NCI-H1092 treated with DMSO at 0.1 percent for 48 hours (cell line): ENCODE measurements around the gene PBOV1.

Experiments
- DNase-seq: peaks from one replicate; lab custom pipeline; 2025; lab: John Stamatoyannopoulos, UW

The PBOV1 gene

GRCh38 chr6:138218449-138218848, at the start of gene PBOV1:
Gene PBOV1 (minus strand): TSS chr6:138218491. CDS start chr6:138218395, 96 bp downstream.
- DNase-seq, result no peak

DNA sequence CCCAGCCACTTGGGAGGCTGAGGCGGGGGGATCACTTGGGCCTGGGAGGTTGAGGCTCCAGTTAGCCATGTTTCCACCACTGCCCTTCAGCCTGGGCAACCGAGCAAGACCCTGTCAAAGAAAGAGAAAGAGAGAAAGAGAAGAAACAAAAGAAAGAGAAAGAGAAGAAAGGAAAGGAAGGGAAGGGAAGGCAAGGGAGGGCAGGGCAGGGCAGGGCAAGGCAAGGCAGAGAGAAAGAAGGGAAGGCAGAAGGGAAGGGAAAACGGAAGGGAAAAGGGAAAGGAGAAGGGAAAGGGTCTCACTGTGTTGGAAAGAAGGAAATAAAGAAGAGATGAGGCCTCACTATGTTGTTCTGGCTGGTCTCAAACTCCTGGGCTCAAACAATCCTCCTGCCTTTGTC, 47.8 kb upstream of the PBOV1 start:
- DNase-seq, result no peak

- DNase-seq, result no peak
These were observed 46.1 kb upstream of the PBOV1 start for GRCh38 chr6:138264372-138264880.

- no peak for DNase-seq
These were observed 45.7 kb upstream of the PBOV1 start for GRCh38 chr6:138263963-138264362.

DNA sequence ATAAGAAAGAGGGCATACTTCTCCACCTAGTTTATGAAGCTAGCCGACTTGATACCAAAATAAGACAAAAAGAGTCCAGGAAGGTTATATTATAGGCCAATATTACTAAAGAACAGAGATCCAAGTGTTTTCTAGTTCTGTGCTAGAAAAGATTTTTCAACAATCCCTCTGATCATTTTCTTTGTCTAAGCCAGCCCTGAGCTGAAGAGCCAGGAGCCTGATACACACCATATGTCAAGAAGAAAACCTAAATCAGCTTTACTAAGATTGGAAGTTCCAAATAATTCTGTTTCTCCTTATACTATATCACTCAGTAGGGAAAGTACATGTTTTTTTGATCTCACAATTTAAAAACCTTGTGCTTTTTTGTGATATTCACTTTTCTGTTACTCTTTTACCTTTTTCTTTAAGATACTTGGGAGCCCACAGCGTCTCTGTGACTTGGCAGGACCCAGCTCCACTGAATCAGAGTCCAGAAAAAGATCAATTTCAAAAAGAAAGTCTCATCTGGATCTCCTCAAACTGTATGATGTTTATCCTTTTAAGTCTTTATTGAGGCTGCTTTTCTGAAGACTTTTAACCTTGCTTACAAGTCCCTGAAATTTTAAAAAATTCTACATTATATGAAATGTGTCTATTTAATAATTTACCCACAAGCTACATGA, 43.0 kb upstream of the PBOV1 start:
- no peak for DNase-seq

DNA sequence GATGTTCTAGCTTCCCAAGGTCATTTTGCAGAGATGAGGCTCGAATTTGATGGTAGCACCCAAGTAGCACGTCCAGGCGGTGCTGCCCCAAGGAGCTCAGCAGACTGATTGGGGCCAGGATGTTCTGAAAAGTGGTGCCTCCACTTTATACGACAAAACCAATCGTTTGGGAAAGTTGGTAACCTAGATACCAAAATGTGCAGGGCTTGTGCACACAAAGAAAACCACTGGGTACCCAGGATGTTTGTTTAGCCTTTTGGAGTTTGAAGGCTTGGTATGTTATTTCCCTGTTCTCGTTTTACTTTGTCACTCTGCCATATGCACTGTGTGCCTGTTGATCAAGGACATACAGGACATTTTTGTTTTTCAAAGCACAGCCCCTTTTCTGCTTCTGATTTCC, 40.7 kb upstream of the PBOV1 start:
- DNase-seq, result no peak

DNA sequence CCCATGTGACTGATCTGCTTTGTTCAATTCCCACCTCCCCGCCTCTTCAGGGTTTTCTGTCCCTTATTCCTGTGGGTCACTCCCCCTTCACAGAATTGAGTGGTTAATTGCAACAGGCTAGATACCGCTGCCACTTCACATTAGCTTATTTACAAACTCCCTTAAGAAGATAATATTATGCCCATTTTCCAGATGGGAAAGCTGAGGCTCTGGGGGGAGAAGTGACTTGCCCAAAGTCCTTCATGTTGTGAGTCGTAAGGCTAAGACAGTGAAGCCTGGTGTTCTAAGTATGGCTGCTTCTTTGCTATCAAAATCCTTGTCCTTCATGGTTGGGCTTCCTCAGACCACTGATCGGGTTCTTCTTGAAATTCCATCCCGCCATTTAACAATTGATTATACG, 39.9 kb upstream of the PBOV1 start:
- no peak for DNase-seq

DNA sequence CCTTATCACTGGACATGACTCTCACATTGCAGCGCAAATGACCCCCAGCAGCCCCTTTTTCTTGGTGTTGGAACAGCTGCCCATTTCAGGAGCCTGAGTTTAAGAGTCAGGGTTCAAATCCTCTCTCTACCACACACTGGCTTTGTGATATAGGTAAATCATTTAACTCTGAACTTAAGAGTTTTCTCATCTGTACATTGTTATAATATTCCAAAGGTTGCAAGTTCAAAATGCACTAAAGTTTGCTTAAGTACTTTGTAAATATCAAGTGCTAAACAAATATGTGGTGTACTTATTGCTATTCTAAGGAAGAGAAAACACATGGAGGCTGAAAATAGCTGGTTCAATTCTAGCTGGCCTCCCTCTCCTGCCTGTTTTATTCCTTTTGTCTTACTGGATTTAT, 39.3 kb upstream of the PBOV1 start:
- DNase-seq, result no peak

GRCh38 chr6:138255443-138255842, 37.2 kb upstream of the PBOV1 start:
- DNase-seq, result no peak

DNA sequence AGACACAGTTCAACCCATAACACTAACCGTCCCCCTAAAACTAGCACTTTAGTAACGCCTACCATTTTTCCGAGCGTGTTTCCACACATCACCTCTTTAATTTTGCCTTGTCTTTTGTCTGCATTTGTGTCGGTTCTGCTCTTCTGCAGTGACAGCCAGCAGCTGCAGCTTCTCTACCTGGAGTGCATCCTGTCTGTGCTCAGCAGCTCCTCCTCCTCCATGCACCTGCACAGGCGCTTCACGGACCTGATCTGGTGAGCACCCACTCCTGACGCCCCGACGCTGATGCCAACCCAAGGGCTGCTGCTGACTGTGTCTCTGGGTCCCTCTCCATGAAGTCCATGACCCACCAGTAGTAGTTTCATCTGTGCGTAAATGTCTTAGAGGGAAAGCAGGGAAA, 35.4 kb upstream of the PBOV1 start:
- DNase-seq, result no peak

DNA sequence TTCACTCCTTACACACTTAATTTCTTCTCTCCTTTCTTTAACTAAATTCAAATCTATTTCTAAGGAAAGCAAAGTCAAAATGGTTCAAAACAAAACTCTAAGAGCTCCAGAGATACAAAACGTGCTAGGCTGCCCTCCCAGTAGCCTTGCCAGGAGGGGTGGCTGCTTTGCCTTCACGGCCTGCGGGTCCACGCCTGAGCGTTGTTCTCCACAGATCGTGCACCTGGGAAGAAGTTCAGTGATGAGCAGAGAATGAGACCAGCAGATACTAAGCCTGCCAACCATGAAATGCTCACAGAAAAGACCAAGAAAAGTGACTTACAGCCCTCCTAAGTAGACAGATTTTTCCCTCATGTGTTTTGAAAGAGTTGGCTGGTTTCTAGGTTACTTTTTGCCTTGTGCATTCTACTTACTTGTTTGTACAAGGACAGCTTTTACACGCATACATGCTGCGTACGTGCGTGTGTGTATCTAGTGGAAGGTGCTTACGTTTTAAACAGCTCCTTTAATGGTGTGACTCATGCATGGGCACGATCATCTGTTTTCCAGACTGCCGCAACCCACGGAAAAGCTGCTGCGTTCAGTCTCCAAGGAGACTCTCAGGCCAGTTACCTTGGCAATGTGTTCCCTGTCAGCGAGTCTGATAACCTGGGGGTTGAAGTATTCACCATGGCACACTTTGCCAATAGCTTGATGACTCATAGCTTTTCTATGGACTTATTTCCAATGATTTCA, 32.4 kb upstream of the PBOV1 start:
- no peak for DNase-seq

- no peak for DNase-seq
These were observed 31.8 kb upstream of the PBOV1 start for GRCh38 chr6:138250053-138250452.

DNA sequence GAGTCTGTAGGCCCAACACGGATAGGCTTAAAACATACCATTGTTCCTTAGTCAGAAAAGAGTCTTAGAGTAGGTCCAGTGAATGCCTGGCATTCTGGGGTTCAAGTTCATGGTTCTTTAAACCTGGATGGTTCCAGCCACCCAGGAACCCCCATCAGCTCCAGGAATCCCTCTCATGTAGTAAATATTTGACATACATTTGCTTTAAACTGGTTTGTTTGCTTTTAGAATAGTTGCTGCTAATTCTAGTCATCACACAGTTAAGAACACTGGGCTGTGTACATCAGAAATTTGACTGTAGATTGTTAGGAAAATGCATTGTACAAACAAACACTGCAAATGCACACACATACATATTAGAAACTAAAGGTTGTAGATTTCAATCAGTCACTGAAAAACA, 30.6 kb upstream of the PBOV1 start:
- no peak for DNase-seq

DNA sequence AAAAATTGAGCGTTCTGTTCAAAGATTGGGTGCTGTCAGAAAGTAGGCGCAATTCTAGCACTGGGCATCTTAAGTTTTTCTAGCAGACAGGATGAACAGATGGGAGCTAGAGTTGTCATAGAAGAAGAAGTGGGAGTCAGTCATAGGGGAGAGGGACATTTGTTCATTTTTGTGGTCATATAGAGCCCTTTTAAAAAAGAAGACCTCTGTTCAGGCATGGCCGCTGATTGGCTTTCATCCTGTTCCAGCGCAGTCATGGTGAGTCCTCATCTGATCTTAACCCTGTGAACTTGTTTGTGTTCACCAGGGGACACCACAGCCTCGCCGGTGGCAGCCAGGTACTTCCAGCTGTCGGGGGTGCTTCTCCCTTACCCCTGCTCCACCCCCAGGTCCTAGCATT, 29.7 kb upstream of the PBOV1 start:
- DNase-seq, result no peak

GRCh38 chr6:138246650-138247440, 28.6 kb upstream of the PBOV1 start:
- DNase-seq, result no peak

- no peak for DNase-seq
These were observed 27.5 kb upstream of the PBOV1 start for GRCh38 chr6:138245751-138246150.

GRCh38 chr6:138242987-138243592, 24.8 kb upstream of the PBOV1 start:
- DNase-seq, result no peak

DNA sequence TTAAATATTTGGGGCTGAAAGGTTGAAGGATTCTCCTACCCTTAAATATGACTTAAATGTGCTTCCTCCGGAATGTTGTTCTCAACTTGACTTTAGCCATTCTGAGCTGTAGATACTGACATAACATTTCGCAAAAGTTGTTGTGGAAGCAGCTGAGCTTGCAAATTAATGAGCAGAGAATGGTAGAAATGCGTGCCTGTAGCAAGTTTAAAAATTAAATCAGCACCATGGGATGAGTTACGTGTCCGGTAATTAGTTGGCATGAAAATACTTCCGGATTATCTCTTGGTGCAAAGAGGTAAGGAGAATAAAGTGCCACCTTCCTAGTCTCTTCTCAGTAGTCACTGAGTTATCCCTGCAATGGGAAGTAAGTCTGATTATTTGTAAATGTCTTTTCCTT, 23.6 kb upstream of the PBOV1 start:
- DNase-seq, result no peak

DNA sequence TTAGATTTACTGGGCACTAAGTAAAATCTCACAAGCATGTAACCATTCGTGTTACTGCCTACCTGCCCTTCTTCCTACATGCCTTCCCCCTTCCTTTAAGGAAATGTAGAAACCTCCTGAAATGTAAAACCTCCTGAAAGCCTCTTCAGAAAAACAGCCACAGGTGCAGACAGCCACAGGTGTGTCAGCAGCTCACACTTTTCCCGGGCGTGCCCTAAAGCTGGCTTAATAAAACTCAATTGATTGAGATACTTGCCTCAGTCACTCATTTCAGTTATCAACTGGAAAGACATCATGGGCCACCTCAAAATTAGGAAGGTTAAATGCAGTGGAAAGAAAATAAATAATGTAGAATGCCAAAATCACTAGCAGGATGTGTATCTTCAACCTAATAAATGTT, 23.1 kb upstream of the PBOV1 start:
- DNase-seq, result no peak

- DNase-seq, result no peak
These were observed 22.4 kb upstream of the PBOV1 start for GRCh38 chr6:138240476-138241245.

DNA sequence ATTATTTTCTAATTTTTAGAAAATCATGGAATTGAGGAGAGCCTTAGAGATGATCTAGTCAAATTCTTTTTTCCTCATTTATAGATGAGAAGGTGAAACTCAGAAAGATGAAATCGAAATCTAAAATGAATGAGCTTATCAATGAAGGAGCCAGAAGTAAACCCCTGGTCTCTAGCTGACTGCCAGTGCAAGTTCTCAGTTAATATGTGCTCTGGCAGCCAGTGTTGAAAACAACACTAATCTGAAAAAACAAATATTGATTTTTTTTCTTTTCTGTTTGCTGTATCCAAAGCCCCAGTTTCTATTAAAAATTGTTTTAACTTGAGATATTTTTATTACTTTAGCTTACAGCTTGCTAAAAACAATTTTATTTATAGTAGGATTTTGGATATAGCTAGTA, 21.5 kb upstream of the PBOV1 start:
- DNase-seq, result peak; percentile 0

- DNase-seq, result no peak
These were observed 20.1 kb upstream of the PBOV1 start for GRCh38 chr6:138238368-138238767.
